ENCODE results near the gene SLC6A6. TPM values are rescaled to one million over a fixed set of nuclear protein-coding genes. Genes with fewer than 3 reads are reported as not detected.

SLC6A6 gene
- total RNA-seq = 15.8 and 18.3 TPM in 2 replicates

GRCh38 chr3:14402304-14402811 lies at the start of gene SLC6A6:
Gene SLC6A6 (plus strand): TSS chr3:14402606. CDS start chr3:14443635, 41,029 bp downstream.

Other genes starting within 250 kb of the SLC6A6 start
- gene XPC, start 224.0 kb upstream of the SLC6A6 start, total RNA-seq = 27.7 and 29.6 TPM in 2 replicates
- 6.6 and 7.0 TPM in 2 replicates for gene LSM3, start 223.8 kb upstream of the SLC6A6 start, total RNA-seq
- gene GRIP2, start 137.7 kb downstream of the SLC6A6 start, total RNA-seq = not detected in 2 replicates
- gene CCDC174, start 249.2 kb downstream of the SLC6A6 start, total RNA-seq = 6.4 and 7.7 TPM in 2 replicates